Neural progenitor cell (in vitro differentiated cells): Measurements from ENCODE around the gene SCAPER. TPM values are rescaled to one million over a fixed set of nuclear protein-coding genes. Genes with fewer than 3 reads are reported as not detected.

Experiments used
- DNase-seq: peaks from one replicate; pipeline ENCODE4 v3.0.0-alpha.2; 2016; ENCODE audit warnings: low spot score
- H2AFZ ChIP-seq: fragments of 200-600 bp; sonication (generic); replicated peaks from 2 replicates; pipeline ENCODE4 v1.6.1; 2016; ENCODE audit warnings: antibody characterized with exemption
- H3F3A ChIP-seq: fragments of 200-600 bp; sonication (generic); 2 replicates; pipeline ENCODE4 v1.6.1; 2016; ENCODE audit warnings: antibody characterized with exemption, low read depth
- H3K27ac ChIP-seq: fragments of 200-600 bp; sonication (generic); 2 replicates; pipeline ENCODE4 v1.5.1; 2016; ENCODE audit warnings: mild to moderate bottlenecking
- H3K27me3 ChIP-seq: fragments of 200-600 bp; sonication (generic); 2 replicates; pipeline ENCODE4 v1.6.1; 2016; ENCODE audit warnings: mild to moderate bottlenecking, moderate library complexity
- H3K36me3 ChIP-seq: fragments of 200-600 bp; sonication (generic); 2 replicates; pipeline ENCODE4 v1.5.1; 2016
- H3K4me1 ChIP-seq: fragments of 200-600 bp; sonication (generic); 2 replicates; pipeline ENCODE4 v1.6.1; 2016; ENCODE audit warnings: mixed run types
- H3K4me2 ChIP-seq: fragments of 200-600 bp; sonication (generic); 2 replicates; pipeline ENCODE4 v1.6.1; 2016
- H3K4me3 ChIP-seq: fragments of 200-600 bp; sonication (generic); 2 replicates; pipeline ENCODE4 v1.5.1; 2016
- H3K79me2 ChIP-seq: fragments of 200-600 bp; sonication (generic); 2 replicates; pipeline ENCODE4 v1.6.1; 2016; ENCODE audit warnings: low read depth
- H3K9ac ChIP-seq: fragments of 200-600 bp; sonication (generic); 2 replicates; pipeline ENCODE4 v1.6.1; 2016
- H3K9me3 ChIP-seq: fragments of 200-600 bp; sonication (generic); 2 replicates; pipeline ENCODE4 v1.5.1; 2016; ENCODE audit warnings: low read depth
- H4K20me1 ChIP-seq: fragments of 200-600 bp; sonication (generic); 2 replicates; pipeline ENCODE4 v1.6.1; 2016; ENCODE audit warnings: low read depth
- H3K27ac Mint-ChIP-seq: 3 replicates; pipeline ENCODE4 v1.8.0; 2021; ENCODE audit warnings: mixed read lengths
- H3K27me3 Mint-ChIP-seq: 2 replicates; pipeline ENCODE4 v1.8.0; 2022; ENCODE audit warnings: low read depth, mild to moderate bottlenecking, inconsistent platforms, moderate library complexity, mixed read lengths; ENCODE audit not compliant: insufficient read depth
- H3K36me3 Mint-ChIP-seq: 3 replicates; pipeline ENCODE4 v1.8.0; 2021; ENCODE audit warnings: mixed read lengths
- H3K4me1 Mint-ChIP-seq: 3 replicates; pipeline ENCODE4 v1.8.0; 2021; ENCODE audit warnings: mixed read lengths
- H3K4me3 Mint-ChIP-seq: 3 replicates; pipeline ENCODE4 v1.8.0; 2021; ENCODE audit warnings: mild to moderate bottlenecking, moderate library complexity, mixed read lengths
- H3K9me3 Mint-ChIP-seq: 3 replicates; pipeline ENCODE4 v1.8.0; 2020; ENCODE audit warnings: mixed read lengths
- EZH2 ChIP-seq: fragments of 200-600 bp; sonication (generic); IDR thresholded peaks from 2 replicates; pipeline ENCODE4 v1.6.1; 2017; ENCODE audit warnings: antibody characterized with exemption, mild to moderate bottlenecking, moderate library complexity
- EZH2phosphoT487 ChIP-seq: fragments of 200-600 bp; sonication (generic); IDR thresholded peaks from 2 replicates; pipeline ENCODE4 v1.6.1; 2017; ENCODE audit warnings: antibody characterized with exemption
- total RNA-seq: library from RNA; depleted of rRNA; stranded (reverse); fragments of >200 nt; gene quantifications from 2 replicates; pipeline ENCODE4 v1.2.3, GENCODE V29; 2015; ENCODE audit warnings: low replicate concordance
- TF ChIP-seq, protein P1 (sequence below): fragments of 200-600 bp; sonication (generic); IDR thresholded peaks from 2 replicates; pipeline ENCODE4 v1.5.1; 2017; ENCODE audit warnings: antibody characterized with exemption, mild to moderate bottlenecking

Gene SCAPER
- total RNA-seq, 1 donor from 2014 or later: 20.4 TPM

DNA sequence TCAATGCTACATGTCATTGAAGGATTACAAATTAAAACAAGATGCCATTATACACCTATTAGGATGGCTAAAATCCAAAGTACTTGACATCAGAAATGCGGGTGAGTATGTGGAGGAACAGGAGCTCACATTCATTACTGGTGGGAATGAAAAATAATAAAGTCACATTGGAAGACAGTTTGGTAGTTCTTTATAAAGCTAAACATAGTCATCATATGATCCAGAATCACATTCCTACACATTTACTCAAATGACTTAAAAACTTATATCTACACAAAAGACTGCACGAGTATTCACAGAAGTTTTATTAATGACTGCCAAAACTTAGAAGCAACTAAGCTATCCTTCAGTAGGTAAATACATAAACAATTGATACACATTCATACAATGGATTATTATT, 421.4 kb downstream of the SCAPER start:
- no peaks in the 10 kb centered on the region for H3K27me3 ChIP-seq
- peaks cover 3% of the 10 kb centered on the region for H3K4me1 Mint-ChIP-seq
- H2AFZ ChIP-seq: no peak overlapping the region
- H3K4me1 ChIP-seq: peaks cover 6% of the 10 kb centered on the region
- no peaks in the 10 kb centered on the region for H3F3A ChIP-seq
- no peak overlapping the region for H3K9ac ChIP-seq
- H3K27me3 Mint-ChIP-seq: peaks cover 2% of the 10 kb centered on the region
- no peaks in the 10 kb centered on the region for H3K36me3 Mint-ChIP-seq
- TF ChIP-seq EZH2 (no peak), EZH2phosphoT487 (no peak)
- TF ChIP-seq, protein P1, sequence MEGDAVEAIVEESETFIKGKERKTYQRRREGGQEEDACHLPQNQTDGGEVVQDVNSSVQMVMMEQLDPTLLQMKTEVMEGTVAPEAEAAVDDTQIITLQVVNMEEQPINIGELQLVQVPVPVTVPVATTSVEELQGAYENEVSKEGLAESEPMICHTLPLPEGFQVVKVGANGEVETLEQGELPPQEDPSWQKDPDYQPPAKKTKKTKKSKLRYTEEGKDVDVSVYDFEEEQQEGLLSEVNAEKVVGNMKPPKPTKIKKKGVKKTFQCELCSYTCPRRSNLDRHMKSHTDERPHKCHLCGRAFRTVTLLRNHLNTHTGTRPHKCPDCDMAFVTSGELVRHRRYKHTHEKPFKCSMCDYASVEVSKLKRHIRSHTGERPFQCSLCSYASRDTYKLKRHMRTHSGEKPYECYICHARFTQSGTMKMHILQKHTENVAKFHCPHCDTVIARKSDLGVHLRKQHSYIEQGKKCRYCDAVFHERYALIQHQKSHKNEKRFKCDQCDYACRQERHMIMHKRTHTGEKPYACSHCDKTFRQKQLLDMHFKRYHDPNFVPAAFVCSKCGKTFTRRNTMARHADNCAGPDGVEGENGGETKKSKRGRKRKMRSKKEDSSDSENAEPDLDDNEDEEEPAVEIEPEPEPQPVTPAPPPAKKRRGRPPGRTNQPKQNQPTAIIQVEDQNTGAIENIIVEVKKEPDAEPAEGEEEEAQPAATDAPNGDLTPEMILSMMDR: no peak
- no peak overlapping the region for H3K4me3 Mint-ChIP-seq
- no peak for DNase-seq
- no peak overlapping the region for H3K4me3 ChIP-seq
- H3K9me3 Mint-ChIP-seq: no peaks in the 10 kb centered on the region
- H4K20me1 ChIP-seq: no peaks in the 10 kb centered on the region
- no peak overlapping the region for H3K27ac ChIP-seq
- no peaks in the 10 kb centered on the region for H3K9me3 ChIP-seq
- no peak overlapping the region for H3K27ac Mint-ChIP-seq
- no peak overlapping the region for H3K4me2 ChIP-seq
- no peaks in the 10 kb centered on the region for H3K36me3 ChIP-seq
- no peaks in the 10 kb centered on the region for H3K79me2 ChIP-seq

DNA sequence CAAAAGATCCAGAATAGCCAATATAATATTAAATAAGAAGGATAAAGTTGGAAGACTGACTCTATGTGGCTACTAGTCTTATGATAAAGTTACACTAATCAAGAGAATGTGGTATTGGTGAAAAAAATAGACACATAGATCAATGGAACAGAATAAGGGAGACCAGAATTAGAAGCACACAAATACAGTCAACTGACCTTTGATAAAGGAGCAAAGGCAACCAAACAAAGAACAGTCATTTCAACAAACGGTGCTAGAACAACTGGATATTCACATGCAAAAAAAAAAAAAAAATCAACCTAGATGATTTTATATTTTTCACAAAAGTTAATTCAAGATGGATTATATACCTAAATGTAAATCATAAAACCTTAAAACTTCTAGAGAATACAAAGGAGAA, 422.1 kb downstream of the SCAPER start:
- Histone ChIP-seq H3K27me3 (no peaks in the 10 kb centered on the region), H3K36me3 (no peaks in the 10 kb centered on the region), H3F3A (no peaks in the 10 kb centered on the region), H3K9me3 (no peaks in the 10 kb centered on the region), H3K4me1 (peaks cover 7% of the 10 kb centered on the region), H3K79me2 (no peaks in the 10 kb centered on the region), H3K27ac (no peak overlapping the region), H3K4me2 (no peak overlapping the region), H3K9ac (no peak overlapping the region), H3K4me3 (no peak overlapping the region), H4K20me1 (no peaks in the 10 kb centered on the region), H2AFZ (no peak overlapping the region)
- peaks cover 2% of the 10 kb centered on the region for H3K27me3 Mint-ChIP-seq
- peaks cover 3% of the 10 kb centered on the region for H3K4me1 Mint-ChIP-seq
- H3K36me3 Mint-ChIP-seq: no peaks in the 10 kb centered on the region
- TF ChIP-seq EZH2phosphoT487 (no peak), EZH2 (no peak)
- TF ChIP-seq, protein P1: no peak
- no peak overlapping the region for H3K4me3 Mint-ChIP-seq
- H3K27ac Mint-ChIP-seq: no peak overlapping the region
- no peaks in the 10 kb centered on the region for H3K9me3 Mint-ChIP-seq
- no peak for DNase-seq

DNA sequence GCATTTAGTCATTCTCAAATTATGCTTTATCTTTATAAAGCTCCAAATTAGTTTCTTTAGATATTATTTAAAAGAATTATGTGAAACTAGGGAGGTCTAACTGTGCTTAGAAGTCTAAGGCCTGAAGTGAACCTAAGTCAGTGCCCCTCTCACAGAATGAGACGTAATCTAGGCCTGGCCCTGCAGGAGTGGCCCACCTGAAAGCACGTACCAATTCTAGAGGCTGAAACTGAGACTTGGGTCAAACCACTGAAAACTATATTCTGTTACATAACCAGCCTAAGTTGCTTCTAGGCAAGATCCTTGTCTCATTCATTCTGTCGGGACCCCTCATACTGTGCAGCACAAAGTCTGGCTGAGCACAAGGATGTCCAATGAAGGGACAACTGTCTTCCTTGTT, 424.9 kb downstream of the SCAPER start:
- Mint-ChIP-seq H3K9me3 (no peaks in the 10 kb centered on the region), H3K36me3 (no peaks in the 10 kb centered on the region), H3K27ac (no peak overlapping the region), H3K4me1 (peaks cover 3% of the 10 kb centered on the region), H3K27me3 (no peaks in the 10 kb centered on the region), H3K4me3 (no peak overlapping the region)
- no peaks in the 10 kb centered on the region for H3F3A ChIP-seq
- H3K9me3 ChIP-seq: no peaks in the 10 kb centered on the region
- H3K4me3 ChIP-seq: no peak overlapping the region
- H3K79me2 ChIP-seq: no peaks in the 10 kb centered on the region
- no peak overlapping the region for H3K9ac ChIP-seq
- no peak overlapping the region for H3K4me2 ChIP-seq
- H3K4me1 ChIP-seq: peaks cover 7% of the 10 kb centered on the region
- H3K36me3 ChIP-seq: no peaks in the 10 kb centered on the region
- H3K27me3 ChIP-seq: no peaks in the 10 kb centered on the region
- H4K20me1 ChIP-seq: no peaks in the 10 kb centered on the region
- TF ChIP-seq, protein P1: no peak
- no peak for TF ChIP-seq EZH2phosphoT487
- no peak for TF ChIP-seq EZH2
- no peak overlapping the region for H3K27ac ChIP-seq
- DNase-seq: no peak
- H2AFZ ChIP-seq: no peak overlapping the region

DNA sequence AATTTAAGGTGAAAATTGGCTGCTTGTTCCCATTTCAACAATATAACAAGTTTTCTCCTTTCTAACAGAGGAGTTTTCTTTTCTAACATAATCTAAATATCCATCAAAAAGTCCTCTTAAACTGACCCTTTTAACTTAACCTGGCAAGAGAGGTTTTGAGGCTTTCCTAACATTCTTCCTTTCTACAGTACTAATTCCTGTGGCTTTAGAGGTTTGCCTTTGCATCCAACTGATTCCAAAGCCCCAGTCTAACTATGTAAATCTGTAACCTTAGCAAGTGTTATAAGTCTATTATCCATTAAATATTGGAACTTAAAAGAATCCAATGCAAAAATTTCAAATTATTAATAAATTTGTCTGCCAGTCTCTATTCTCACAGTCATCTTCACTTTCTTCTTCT, 434.4 kb downstream of the SCAPER start:
- H3K9me3 Mint-ChIP-seq: peaks cover 5% of the 10 kb centered on the region
- Histone ChIP-seq H3K4me3 (no peak overlapping the region), H3K4me1 (no peaks in the 10 kb centered on the region), H3K27ac (no peak overlapping the region), H3F3A (no peaks in the 10 kb centered on the region), H2AFZ (no peak overlapping the region), H3K27me3 (no peaks in the 10 kb centered on the region), H3K4me2 (no peak overlapping the region), H3K79me2 (no peaks in the 10 kb centered on the region), H3K9ac (no peak overlapping the region), H4K20me1 (no peaks in the 10 kb centered on the region), H3K9me3 (no peaks in the 10 kb centered on the region), H3K36me3 (no peaks in the 10 kb centered on the region)
- no peaks in the 10 kb centered on the region for H3K27me3 Mint-ChIP-seq
- TF ChIP-seq EZH2 (no peak), EZH2phosphoT487 (no peak)
- TF ChIP-seq, protein P1: no peak
- DNase-seq: no peak
- peaks cover 12% of the 10 kb centered on the region for H3K36me3 Mint-ChIP-seq
- H3K27ac Mint-ChIP-seq: no peak overlapping the region
- H3K4me1 Mint-ChIP-seq: no peaks in the 10 kb centered on the region
- H3K4me3 Mint-ChIP-seq: no peak overlapping the region
